GOT3 (cell line): ENCODE data around the gene SREK1IP1.
"Not testable (repeated sequence)": the region's sequence is repeated elsewhere in the genome, so short reads cannot be mapped to it uniquely, and the experiment has no call there.

Experiments used
- DNase-seq: peaks from one replicate; lab custom pipeline; 2025; ENCODE audit warnings: mixed read lengths; lab: John Stamatoyannopoulos, UW

SREK1IP1 gene

GRCh38 chr5:64763948-64764503, 4.5 kb downstream of the SREK1IP1 start:
- no peak for DNase-seq

GRCh38 chr5:64759960-64760660, 8.4 kb downstream of the SREK1IP1 start:
- no peak for DNase-seq

- DNase-seq: no peak
Measured at GRCh38 chr5:64758901-64759300, 9.6 kb downstream of the SREK1IP1 start.

- DNase-seq: no peak
Measured at GRCh38 chr5:64754066-64754465, 14.4 kb downstream of the SREK1IP1 start.

- no peak for DNase-seq
Measured at GRCh38 chr5:64749385-64749784, 19.1 kb downstream of the SREK1IP1 start.

GRCh38 chr5:64746446-64746845, 22.0 kb downstream of the SREK1IP1 start:
- no peak for DNase-seq

GRCh38 chr5:64744914-64745313, 23.6 kb downstream of the SREK1IP1 start:
- DNase-seq: no peak

- no peak for DNase-seq
Measured at GRCh38 chr5:64742821-64743220, 25.7 kb downstream of the SREK1IP1 start.

GRCh38 chr5:64742411-64742810, 26.1 kb downstream of the SREK1IP1 start:
- DNase-seq: no peak

GRCh38 chr5:64727150-64727549, 41.3 kb downstream of the SREK1IP1 start:
- DNase-seq: no peak

- no peak for DNase-seq
Measured at GRCh38 chr5:64722588-64722987, 45.9 kb downstream of the SREK1IP1 start.

- DNase-seq: not testable (repeated sequence)
Measured at GRCh38 chr5:64714495-64714894, 54.0 kb downstream of the SREK1IP1 start.

GRCh38 chr5:64707191-64707590, 61.3 kb downstream of the SREK1IP1 start:
- no peak for DNase-seq

GRCh38 chr5:64706074-64706473, 62.4 kb downstream of the SREK1IP1 start:
- DNase-seq: not testable (repeated sequence)

- no peak for DNase-seq
Measured at GRCh38 chr5:64700765-64701164, 67.7 kb downstream of the SREK1IP1 start.

GRCh38 chr5:64696414-64696813, 72.1 kb downstream of the SREK1IP1 start:
- not testable (repeated sequence) for DNase-seq

- no peak for DNase-seq
Measured at GRCh38 chr5:64693636-64694035, 74.9 kb downstream of the SREK1IP1 start.

GRCh38 chr5:64691291-64691690, 77.2 kb downstream of the SREK1IP1 start:
- DNase-seq: no peak

- DNase-seq: no peak
Measured at GRCh38 chr5:64690417-64691151, 77.9 kb downstream of the SREK1IP1 start, which contains the start of gene SHISAL2B. SHISAL2B (plus strand) TSS chr5:64690503; CDS start chr5:64690624, 121 bp downstream.

GRCh38 chr5:64690104-64690416, 78.4 kb downstream of the SREK1IP1 start:
- no peak for DNase-seq

GRCh38 chr5:64688965-64689364, 79.5 kb downstream of the SREK1IP1 start:
- no peak for DNase-seq

- no peak for DNase-seq
Measured at GRCh38 chr5:64688391-64688790, 80.1 kb downstream of the SREK1IP1 start.

- no peak for DNase-seq
Measured at GRCh38 chr5:64685866-64686265, 82.6 kb downstream of the SREK1IP1 start.
